ENCODE data around the gene MRPL3.

The MRPL3 gene

GRCh38 chr3:131457220-131457619, 45.6 kb downstream of the MRPL3 start:
- H3K79me2 ChIP-seq: no peaks in the 10 kb centered on the region
- H3K4me3 ChIP-seq (ENCODE audit: low read depth, low read length): no peak overlapping the region
- no peak overlapping the region for H3K9ac ChIP-seq
- H3K36me3 ChIP-seq (ENCODE audit: control insufficient read depth, insufficient read depth, low read length): no peaks in the 10 kb centered on the region
- TF ChIP-seq CTCF (IDR thresholded peaks at IDR 0.05): no peak
- no peak overlapping the region for H3K4me2 ChIP-seq (ENCODE audit: low read length)
- no peak overlapping the region for H2AFZ ChIP-seq
- H3K4me1 ChIP-seq: no peaks in the 10 kb centered on the region
- H3K9me3 ChIP-seq (ENCODE audit: control insufficient read depth, low read length): no peaks in the 10 kb centered on the region
- no peak overlapping the region for H3K27ac ChIP-seq
- no peaks in the 10 kb centered on the region for H3K27me3 ChIP-seq (ENCODE audit: control insufficient read depth, insufficient read depth, low read length)

- Histone ChIP-seq H2AFZ (no peak overlapping the region), H3K27me3 (ENCODE audit: control insufficient read depth, insufficient read depth, low read length) (no peaks in the 10 kb centered on the region), H3K9ac (no peak overlapping the region), H3K27ac (no peak overlapping the region), H3K79me2 (no peaks in the 10 kb centered on the region), H3K36me3 (ENCODE audit: control insufficient read depth, insufficient read depth, low read length) (no peaks in the 10 kb centered on the region), H3K4me1 (no peaks in the 10 kb centered on the region), H3K9me3 (ENCODE audit: control insufficient read depth, low read length) (no peaks in the 10 kb centered on the region), H3K4me2 (ENCODE audit: low read length) (no peak overlapping the region), H3K4me3 (ENCODE audit: low read depth, low read length) (no peak overlapping the region)
- TF ChIP-seq CTCF (IDR thresholded peaks at IDR 0.05): no peak
Measured at GRCh38 chr3:131454501-131454900, 48.3 kb downstream of the MRPL3 start.

GRCh38 chr3:131453533-131453932, 49.2 kb downstream of the MRPL3 start:
- Histone ChIP-seq H3K27ac (no peak overlapping the region), H3K36me3 (ENCODE audit: control insufficient read depth, insufficient read depth, low read length) (no peaks in the 10 kb centered on the region), H3K9me3 (ENCODE audit: control insufficient read depth, low read length) (no peaks in the 10 kb centered on the region), H3K4me3 (ENCODE audit: low read depth, low read length) (no peak overlapping the region), H3K27me3 (ENCODE audit: control insufficient read depth, insufficient read depth, low read length) (no peaks in the 10 kb centered on the region), H3K4me2 (ENCODE audit: low read length) (no peak overlapping the region), H2AFZ (no peak overlapping the region), H3K9ac (no peak overlapping the region), H3K79me2 (no peaks in the 10 kb centered on the region), H3K4me1 (no peaks in the 10 kb centered on the region)
- TF ChIP-seq CTCF (IDR thresholded peaks at IDR 0.05): no peak

GRCh38 chr3:131447349-131447748, 55.4 kb downstream of the MRPL3 start:
- Histone ChIP-seq H3K9ac (no peak overlapping the region), H3K4me3 (ENCODE audit: low read depth, low read length) (no peak overlapping the region), H3K27me3 (ENCODE audit: control insufficient read depth, insufficient read depth, low read length) (no peaks in the 10 kb centered on the region), H3K36me3 (ENCODE audit: control insufficient read depth, insufficient read depth, low read length) (no peaks in the 10 kb centered on the region), H3K9me3 (ENCODE audit: control insufficient read depth, low read length) (no peaks in the 10 kb centered on the region), H3K79me2 (no peaks in the 10 kb centered on the region), H3K4me1 (no peaks in the 10 kb centered on the region), H3K4me2 (ENCODE audit: low read length) (no peak overlapping the region), H2AFZ (no peak overlapping the region), H3K27ac (no peak overlapping the region)
- no peak for TF ChIP-seq CTCF (IDR thresholded peaks at IDR 0.05)

- H3K9ac ChIP-seq: no peak overlapping the region
- no peaks in the 10 kb centered on the region for H3K36me3 ChIP-seq (ENCODE audit: control insufficient read depth, insufficient read depth, low read length)
- H3K79me2 ChIP-seq: no peaks in the 10 kb centered on the region
- H3K9me3 ChIP-seq (ENCODE audit: control insufficient read depth, low read length): no peaks in the 10 kb centered on the region
- TF ChIP-seq CTCF (IDR thresholded peaks at IDR 0.05): no peak
- no peaks in the 10 kb centered on the region for H3K27me3 ChIP-seq (ENCODE audit: control insufficient read depth, insufficient read depth, low read length)
- H3K27ac ChIP-seq: no peak overlapping the region
- no peak overlapping the region for H2AFZ ChIP-seq
- no peak overlapping the region for H3K4me2 ChIP-seq (ENCODE audit: low read length)
- H3K4me3 ChIP-seq (ENCODE audit: low read depth, low read length): no peak overlapping the region
- H3K4me1 ChIP-seq: no peaks in the 10 kb centered on the region
Measured at GRCh38 chr3:131444180-131444579, 58.6 kb downstream of the MRPL3 start.
